ENCODE measurements around the gene RENBP. TPM values are rescaled to one million over a fixed set of nuclear protein-coding genes. Genes with fewer than 3 reads are reported as not detected.

The RENBP gene
- total RNA-seq, 1 experiment from 2014 or later: 0.26 TPM

- Histone ChIP-seq H3K4me3 (ENCODE audit: low read length) (peak overlapping the region; percentile 87), H2AFZ (ENCODE audit: low read length) (no peak overlapping the region), H3K4me1 (ENCODE audit: low read length) (peaks cover 32% of the 10 kb centered on the region), H3K27me3 (ENCODE audit: low read length) (no peaks in the 10 kb centered on the region), H3K79me2 (ENCODE audit: low read length) (peaks cover 53% of the 10 kb centered on the region), H3K27ac (ENCODE audit: low read length) (peak overlapping the region; percentile 95), H3K4me2 (ENCODE audit: low read depth, low read length, poor library complexity, severe bottlenecking) (peak overlapping the region; percentile 90), H3K9me2 (replicated peaks; ENCODE audit: insufficient read depth, low read length) (no peaks in the 10 kb centered on the region), H4K20me1 (ENCODE audit: insufficient read depth, low read depth, low read length) (peaks cover 11% of the 10 kb centered on the region; the same call in 1 of the 2 replicates), H3K9ac (ENCODE audit: low read length) (peak overlapping the region; percentile 97), H3K36me3 (ENCODE audit: insufficient read depth, low read length) (no peaks in the 10 kb centered on the region), H3K9me3 (ENCODE audit: low read length) (no peaks in the 10 kb centered on the region)
- DNase-seq: no peak
Measured at GRCh38 chrX:153968255-153968654, 23.8 kb upstream of the RENBP start.

GRCh38 chrX:153967536-153968224, 23.2 kb upstream of the RENBP start:
- H3K4me2 ChIP-seq (ENCODE audit: low read depth, low read length, poor library complexity, severe bottlenecking): peak overlapping the region; percentile 90
- peaks cover 11% of the 10 kb centered on the region; the same call in 1 of the 2 replicates for H4K20me1 ChIP-seq (ENCODE audit: insufficient read depth, low read depth, low read length)

GRCh38 chrX:153966841-153967535, 22.5 kb upstream of the RENBP start:
- H3K4me3 ChIP-seq (ENCODE audit: low read length): peak overlapping the region; percentile 87; the same call in 1 of the 2 replicates
- no peaks in the 10 kb centered on the region for H3K27me3 ChIP-seq (ENCODE audit: low read length)
- peaks cover 30% of the 10 kb centered on the region for H3K4me1 ChIP-seq (ENCODE audit: low read length)
- H3K4me2 ChIP-seq (ENCODE audit: low read depth, low read length, poor library complexity, severe bottlenecking): peak overlapping the region; percentile 90
- H3K27ac ChIP-seq (ENCODE audit: low read length): peak overlapping the region; percentile 95
- no peaks in the 10 kb centered on the region for H3K9me2 ChIP-seq (replicated peaks; ENCODE audit: insufficient read depth, low read length)
- peak overlapping the region; percentile 97 for H3K9ac ChIP-seq (ENCODE audit: low read length)
- no peak overlapping the region for H2AFZ ChIP-seq (ENCODE audit: low read length)
- no peaks in the 10 kb centered on the region for H3K9me3 ChIP-seq (ENCODE audit: low read length)
- peaks cover 11% of the 10 kb centered on the region; the same call in 1 of the 2 replicates for H4K20me1 ChIP-seq (ENCODE audit: insufficient read depth, low read depth, low read length)
- DNase-seq: no peak
- no peaks in the 10 kb centered on the region for H3K36me3 ChIP-seq (ENCODE audit: insufficient read depth, low read length)
- peaks cover 53% of the 10 kb centered on the region for H3K79me2 ChIP-seq (ENCODE audit: low read length)

More at GRCh38 chrX:153967536-153968224, 23.2 kb upstream of the RENBP start:
- Histone ChIP-seq H3K36me3 (ENCODE audit: insufficient read depth, low read length) (no peaks in the 10 kb centered on the region), H3K4me3 (ENCODE audit: low read length) (peak overlapping the region; percentile 87; the same call in 1 of the 2 replicates), H3K79me2 (ENCODE audit: low read length) (peaks cover 53% of the 10 kb centered on the region), H3K9me2 (replicated peaks; ENCODE audit: insufficient read depth, low read length) (no peaks in the 10 kb centered on the region), H3K27ac (ENCODE audit: low read length) (peak overlapping the region; percentile 95), H2AFZ (ENCODE audit: low read length) (no peak overlapping the region), H3K9ac (ENCODE audit: low read length) (peak overlapping the region; percentile 97), H3K9me3 (ENCODE audit: low read length) (no peaks in the 10 kb centered on the region), H3K4me1 (ENCODE audit: low read length) (peaks cover 30% of the 10 kb centered on the region), H3K27me3 (ENCODE audit: low read length) (no peaks in the 10 kb centered on the region)
- DNase-seq: no peak

GRCh38 chrX:153966283-153966688, 21.8 kb upstream of the RENBP start:
- H4K20me1 ChIP-seq (ENCODE audit: insufficient read depth, low read depth, low read length): peaks cover 11% of the 10 kb centered on the region; the same call in 1 of the 2 replicates
- H3K9ac ChIP-seq (ENCODE audit: low read length): no peak overlapping the region
- DNase-seq: no peak
- no peak overlapping the region for H3K4me2 ChIP-seq (ENCODE audit: low read depth, low read length, poor library complexity, severe bottlenecking)
- peaks cover 53% of the 10 kb centered on the region for H3K79me2 ChIP-seq (ENCODE audit: low read length)
- H2AFZ ChIP-seq (ENCODE audit: low read length): no peak overlapping the region
- no peaks in the 10 kb centered on the region for H3K9me3 ChIP-seq (ENCODE audit: low read length)
- H3K9me2 ChIP-seq (replicated peaks; ENCODE audit: insufficient read depth, low read length): no peaks in the 10 kb centered on the region
- H3K4me3 ChIP-seq (ENCODE audit: low read length): no peak overlapping the region
- H3K27ac ChIP-seq (ENCODE audit: low read length): no peak overlapping the region
- H3K27me3 ChIP-seq (ENCODE audit: low read length): no peaks in the 10 kb centered on the region
- no peaks in the 10 kb centered on the region for H3K36me3 ChIP-seq (ENCODE audit: insufficient read depth, low read length)
- H3K4me1 ChIP-seq (ENCODE audit: low read length): peaks cover 30% of the 10 kb centered on the region

- H3K4me1 ChIP-seq (ENCODE audit: low read length): peaks cover 30% of the 10 kb centered on the region
- H3K4me3 ChIP-seq (ENCODE audit: low read length): no peak overlapping the region
- H3K79me2 ChIP-seq (ENCODE audit: low read length): peaks cover 53% of the 10 kb centered on the region
- no peak overlapping the region for H3K27ac ChIP-seq (ENCODE audit: low read length)
- H2AFZ ChIP-seq (ENCODE audit: low read length): no peak overlapping the region
- H3K9ac ChIP-seq (ENCODE audit: low read length): no peak overlapping the region
- DNase-seq: no peak
- H3K27me3 ChIP-seq (ENCODE audit: low read length): no peaks in the 10 kb centered on the region
- no peak overlapping the region for H3K4me2 ChIP-seq (ENCODE audit: low read depth, low read length, poor library complexity, severe bottlenecking)
- H3K9me3 ChIP-seq (ENCODE audit: low read length): no peaks in the 10 kb centered on the region
- peaks cover 11% of the 10 kb centered on the region; the same call in 1 of the 2 replicates for H4K20me1 ChIP-seq (ENCODE audit: insufficient read depth, low read depth, low read length)
- H3K36me3 ChIP-seq (ENCODE audit: insufficient read depth, low read length): no peaks in the 10 kb centered on the region; the same call in 1 of the 2 replicates
- no peaks in the 10 kb centered on the region for H3K9me2 ChIP-seq (replicated peaks; ENCODE audit: insufficient read depth, low read length)
Measured at GRCh38 chrX:153965406-153965805, 21.0 kb upstream of the RENBP start.

- Histone ChIP-seq H3K79me2 (ENCODE audit: low read length) (peaks cover 44% of the 10 kb centered on the region), H3K9me3 (ENCODE audit: low read length) (no peaks in the 10 kb centered on the region), H3K9me2 (replicated peaks; ENCODE audit: insufficient read depth, low read length) (no peaks in the 10 kb centered on the region), H4K20me1 (ENCODE audit: insufficient read depth, low read depth, low read length) (peaks cover 11% of the 10 kb centered on the region; the same call in 1 of the 2 replicates), H3K27ac (ENCODE audit: low read length) (no peak overlapping the region), H3K36me3 (ENCODE audit: insufficient read depth, low read length) (no peaks in the 10 kb centered on the region; the same call in 1 of the 2 replicates), H3K4me1 (ENCODE audit: low read length) (peaks cover 27% of the 10 kb centered on the region), H3K4me3 (ENCODE audit: low read length) (no peak overlapping the region), H3K9ac (ENCODE audit: low read length) (no peak overlapping the region), H3K4me2 (ENCODE audit: low read depth, low read length, poor library complexity, severe bottlenecking) (no peak overlapping the region), H2AFZ (ENCODE audit: low read length) (no peak overlapping the region), H3K27me3 (ENCODE audit: low read length) (no peaks in the 10 kb centered on the region)
- DNase-seq: no peak
Measured at GRCh38 chrX:153964105-153964504, 19.7 kb upstream of the RENBP start.

GRCh38 chrX:153963546-153963945, 19.1 kb upstream of the RENBP start:
- H3K9ac ChIP-seq (ENCODE audit: low read length): no peak overlapping the region
- H3K27me3 ChIP-seq (ENCODE audit: low read length): no peaks in the 10 kb centered on the region
- H3K9me2 ChIP-seq (replicated peaks; ENCODE audit: insufficient read depth, low read length): no peaks in the 10 kb centered on the region
- no peak for DNase-seq
- peaks cover 22% of the 10 kb centered on the region for H3K4me1 ChIP-seq (ENCODE audit: low read length)
- H3K4me2 ChIP-seq (ENCODE audit: low read depth, low read length, poor library complexity, severe bottlenecking): no peak overlapping the region
- no peak overlapping the region for H2AFZ ChIP-seq (ENCODE audit: low read length)
- H3K9me3 ChIP-seq (ENCODE audit: low read length): no peaks in the 10 kb centered on the region
- H3K79me2 ChIP-seq (ENCODE audit: low read length): peaks cover 39% of the 10 kb centered on the region
- no peaks in the 10 kb centered on the region; the same call in 1 of the 2 replicates for H3K36me3 ChIP-seq (ENCODE audit: insufficient read depth, low read length)
- H4K20me1 ChIP-seq (ENCODE audit: insufficient read depth, low read depth, low read length): peaks cover 11% of the 10 kb centered on the region; the same call in 1 of the 2 replicates
- H3K27ac ChIP-seq (ENCODE audit: low read length): no peak overlapping the region
- no peak overlapping the region for H3K4me3 ChIP-seq (ENCODE audit: low read length)

- H3K9me3 ChIP-seq (ENCODE audit: low read length): no peaks in the 10 kb centered on the region
- H2AFZ ChIP-seq (ENCODE audit: low read length): no peak overlapping the region
- no peaks in the 10 kb centered on the region for H3K4me1 ChIP-seq (ENCODE audit: low read length)
- H3K36me3 ChIP-seq (ENCODE audit: insufficient read depth, low read length): no peaks in the 10 kb centered on the region; the same call in 1 of the 2 replicates
- no peaks in the 10 kb centered on the region for H3K9me2 ChIP-seq (replicated peaks; ENCODE audit: insufficient read depth, low read length)
- H3K27me3 ChIP-seq (ENCODE audit: low read length): no peaks in the 10 kb centered on the region
- H3K4me3 ChIP-seq (ENCODE audit: low read length): no peak overlapping the region
- no peak for DNase-seq
- no peak overlapping the region for H3K9ac ChIP-seq (ENCODE audit: low read length)
- peaks cover 11% of the 10 kb centered on the region; the same call in 1 of the 2 replicates for H4K20me1 ChIP-seq (ENCODE audit: insufficient read depth, low read depth, low read length)
- peaks cover 16% of the 10 kb centered on the region for H3K79me2 ChIP-seq (ENCODE audit: low read length)
- H3K4me2 ChIP-seq (ENCODE audit: low read depth, low read length, poor library complexity, severe bottlenecking): no peak overlapping the region
- H3K27ac ChIP-seq (ENCODE audit: low read length): no peak overlapping the region
Measured at GRCh38 chrX:153961292-153961691, 16.8 kb upstream of the RENBP start.
